GM18499 (cell line): ENCODE results near the gene VAC14.
"Not testable (repeated sequence)": the region's sequence is repeated elsewhere in the genome, so short reads cannot be mapped to it uniquely, and the experiment has no call there.

Source experiments
- ATAC-seq: cut with Tn5 transposase; IDR thresholded peaks from one replicate; pipeline ENCODE4 v1.9.1; 2021; ENCODE audit warnings: moderate number of reproducible peaks; ENCODE audit not compliant: insufficient read depth, unreplicated experiment

Gene VAC14

GRCh38 chr16:70670938-70671337, 130.0 kb downstream of the VAC14 start:
- not testable (repeated sequence) for ATAC-seq

GRCh38 chr16:70670175-70670574, 130.8 kb downstream of the VAC14 start:
- no peak for ATAC-seq

GRCh38 chr16:70665806-70666735, 134.9 kb downstream of the VAC14 start:
- ATAC-seq: no peak

GRCh38 chr16:70665113-70665694, 135.8 kb downstream of the VAC14 start:
- ATAC-seq: no peak

- ATAC-seq: no peak
Observed at GRCh38 chr16:70664325-70665112, 136.4 kb downstream of the VAC14 start.

- no peak for ATAC-seq
Observed at GRCh38 chr16:70663524-70664324, 137.2 kb downstream of the VAC14 start.

GRCh38 chr16:70662991-70663523, 137.9 kb downstream of the VAC14 start:
- no peak for ATAC-seq

GRCh38 chr16:70661918-70662641, 138.9 kb downstream of the VAC14 start:
- ATAC-seq: no peak

GRCh38 chr16:70661534-70661917, 139.4 kb downstream of the VAC14 start:
- ATAC-seq: no peak

- no peak for ATAC-seq
Observed at GRCh38 chr16:70660672-70661350, 140.1 kb downstream of the VAC14 start.

GRCh38 chr16:70659953-70660671, 140.8 kb downstream of the VAC14 start:
- no peak for ATAC-seq

- no peak for ATAC-seq
Observed at GRCh38 chr16:70659546-70659945, 141.4 kb downstream of the VAC14 start.

- no peak for ATAC-seq
Observed at GRCh38 chr16:70658921-70659320, 142.0 kb downstream of the VAC14 start.

- ATAC-seq: no peak
Observed at GRCh38 chr16:70657956-70658355, 143.0 kb downstream of the VAC14 start.

GRCh38 chr16:70656712-70657263, 144.2 kb downstream of the VAC14 start:
- no peak for ATAC-seq

- no peak for ATAC-seq
Observed at GRCh38 chr16:70656065-70656711, 144.8 kb downstream of the VAC14 start.
